ENCODE measurements around the gene HNRNPA2B1.

GRCh38 chr7:26151650-26151952 is 48.9 kb downstream of the HNRNPA2B1 start:
- TF ChIP-seq, protein P1, sequence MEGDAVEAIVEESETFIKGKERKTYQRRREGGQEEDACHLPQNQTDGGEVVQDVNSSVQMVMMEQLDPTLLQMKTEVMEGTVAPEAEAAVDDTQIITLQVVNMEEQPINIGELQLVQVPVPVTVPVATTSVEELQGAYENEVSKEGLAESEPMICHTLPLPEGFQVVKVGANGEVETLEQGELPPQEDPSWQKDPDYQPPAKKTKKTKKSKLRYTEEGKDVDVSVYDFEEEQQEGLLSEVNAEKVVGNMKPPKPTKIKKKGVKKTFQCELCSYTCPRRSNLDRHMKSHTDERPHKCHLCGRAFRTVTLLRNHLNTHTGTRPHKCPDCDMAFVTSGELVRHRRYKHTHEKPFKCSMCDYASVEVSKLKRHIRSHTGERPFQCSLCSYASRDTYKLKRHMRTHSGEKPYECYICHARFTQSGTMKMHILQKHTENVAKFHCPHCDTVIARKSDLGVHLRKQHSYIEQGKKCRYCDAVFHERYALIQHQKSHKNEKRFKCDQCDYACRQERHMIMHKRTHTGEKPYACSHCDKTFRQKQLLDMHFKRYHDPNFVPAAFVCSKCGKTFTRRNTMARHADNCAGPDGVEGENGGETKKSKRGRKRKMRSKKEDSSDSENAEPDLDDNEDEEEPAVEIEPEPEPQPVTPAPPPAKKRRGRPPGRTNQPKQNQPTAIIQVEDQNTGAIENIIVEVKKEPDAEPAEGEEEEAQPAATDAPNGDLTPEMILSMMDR (IDR thresholded peaks at IDR 0.05), result no peak
- TF ChIP-seq POLR2AphosphoS5 (IDR thresholded peaks at IDR 0.05) (no peak), POLR2A (IDR thresholded peaks at IDR 0.05) (no peak), EP300 (IDR thresholded peaks at IDR 0.05; ENCODE audit: low read depth) (no peak)

Data from transverse colon (tissue), 4 donors.